GM18526 (cell line): Measurements from ENCODE around the gene KRTAP12-4.

ENCODE experiments used
- POLR2A ChIP-seq: IDR thresholded peaks from 3 replicates; pipeline ENCODE4 v1.6.1; 2011; ENCODE audit not compliant: insufficient read length; ENCODE audit errors: extremely low read depth

KRTAP12-4 gene

GRCh38 chr21:44694776-44695175 lies 40.3 kb upstream of the KRTAP12-4 start:
- no peak for TF ChIP-seq POLR2A

GRCh38 chr21:44692798-44693512 lies 38.5 kb upstream of the KRTAP12-4 start:
- TF ChIP-seq POLR2A: no peak

- TF ChIP-seq POLR2A: no peak
Measured at GRCh38 chr21:44691686-44692085, 37.2 kb upstream of the KRTAP12-4 start.

- TF ChIP-seq POLR2A: no peak
Measured at GRCh38 chr21:44687671-44688070, 33.2 kb upstream of the KRTAP12-4 start.

GRCh38 chr21:44686843-44687561 lies 32.5 kb upstream of the KRTAP12-4 start:
- TF ChIP-seq POLR2A: no peak

GRCh38 chr21:44686000-44686781 lies 31.7 kb upstream of the KRTAP12-4 start:
- TF ChIP-seq POLR2A: no peak

- TF ChIP-seq POLR2A: no peak
Measured at GRCh38 chr21:44684483-44684882, 30.0 kb upstream of the KRTAP12-4 start.

- no peak for TF ChIP-seq POLR2A
Measured at GRCh38 chr21:44684077-44684476, 29.6 kb upstream of the KRTAP12-4 start.

- TF ChIP-seq POLR2A: no peak
Measured at GRCh38 chr21:44682580-44683151, 28.2 kb upstream of the KRTAP12-4 start.

GRCh38 chr21:44681861-44682579 lies 27.6 kb upstream of the KRTAP12-4 start, which contains the start of gene KRTAP12-1:
TSS of gene KRTAP12-1 (minus strand) at chr21:44682163. CDS start at chr21:44682123, 40 bp downstream.
- no peak for TF ChIP-seq POLR2A

- TF ChIP-seq POLR2A: no peak
Measured at GRCh38 chr21:44681152-44681551, 26.7 kb upstream of the KRTAP12-4 start.

- TF ChIP-seq POLR2A: no peak
Measured at GRCh38 chr21:44677881-44678280, 23.4 kb upstream of the KRTAP12-4 start.

GRCh38 chr21:44671911-44672310 lies 17.5 kb upstream of the KRTAP12-4 start:
- TF ChIP-seq POLR2A: no peak

- TF ChIP-seq POLR2A: no peak
Measured at GRCh38 chr21:44670642-44671432, 16.4 kb upstream of the KRTAP12-4 start.
